Stimulated activated CD4-positive, alpha-beta T cell treated with anti-CD3 and anti-CD28 coated beads, Interleukin-15, amount 100 ng/mL, for 1 hour (primary cell): ENCODE data around the gene FHL2.

Experiments used
- DNase-seq, 2 donors: peaks; one replicate each; pipeline ENCODE4 v3.0.0-alpha.2; 2020; ENCODE audit warnings: low read depth in 1 of 2, low spot score in 1 of 2

FHL2 gene

DNA sequence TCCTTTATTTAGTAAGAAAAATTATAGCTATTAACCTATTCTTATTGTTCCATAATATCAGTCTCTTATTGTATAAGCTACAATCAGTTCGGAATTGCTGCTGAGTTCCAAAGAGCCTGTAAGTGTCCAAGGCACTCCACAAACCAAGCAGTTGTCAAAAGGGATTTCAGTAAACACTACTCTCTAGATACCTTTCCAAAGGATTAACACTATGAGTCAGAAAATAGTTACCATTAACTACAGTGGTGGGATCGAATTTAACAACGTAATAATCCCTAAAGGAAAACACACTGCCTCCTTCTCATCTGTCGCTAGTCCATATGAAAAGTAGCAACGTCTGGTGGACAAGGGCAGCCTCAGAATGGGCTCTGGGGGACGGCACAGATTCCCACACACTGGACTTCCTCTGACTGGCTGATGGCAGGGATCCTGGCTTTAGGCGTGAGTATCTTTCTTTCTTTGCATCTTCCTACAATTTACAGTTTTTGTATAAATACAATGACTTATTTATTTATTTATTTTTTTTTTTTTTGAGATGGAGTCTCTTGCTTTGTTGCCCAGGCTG lies 78.1 kb downstream of the FHL2 start:
- no peak for DNase-seq

DNA sequence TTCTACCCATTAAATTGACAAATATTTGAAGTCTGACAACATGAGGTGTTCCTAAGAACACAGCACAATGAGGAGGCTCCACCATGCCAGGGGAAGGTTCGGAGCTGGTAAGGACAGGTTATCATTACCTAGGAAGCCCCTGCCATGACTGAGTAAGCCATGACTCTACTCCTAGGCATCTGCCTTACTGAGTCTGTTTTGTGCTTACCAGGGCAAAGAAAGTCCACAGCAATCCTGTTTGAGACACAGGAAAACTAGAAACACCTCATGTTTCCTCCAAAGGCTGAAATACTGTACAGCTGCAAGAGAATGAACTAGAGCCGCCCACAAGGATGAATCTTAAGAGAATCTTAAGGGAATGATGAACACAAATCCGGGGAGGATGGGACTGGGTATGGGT lies 80.9 kb downstream of the FHL2 start:
- DNase-seq = no peak

- no peak for DNase-seq
Observed at GRCh38 chr2:105315314-105315713, 83.5 kb downstream of the FHL2 start.

- DNase-seq = no peak
Observed at GRCh38 chr2:105313877-105314276, 85.0 kb downstream of the FHL2 start.
